Endothelial cell (in vitro differentiated cells): ENCODE results near the gene DLGAP1. TPM values are rescaled to one million over a fixed set of nuclear protein-coding genes. Genes with fewer than 3 reads are reported as not detected.

Experiments used
- DNase-seq: peaks from one replicate; pipeline ENCODE4 v3.0.0; 2021; ENCODE audit warnings: low spot score
- H3K27ac Mint-ChIP-seq: one replicate; pipeline ENCODE4 v1.8.0; 2021; ENCODE audit warnings: mixed read lengths, inconsistent platforms; ENCODE audit not compliant: unreplicated experiment
- H3K27me3 Mint-ChIP-seq: one replicate; pipeline ENCODE4 v1.8.0; 2021; ENCODE audit warnings: mild to moderate bottlenecking, moderate library complexity, mixed read lengths, inconsistent platforms; ENCODE audit not compliant: unreplicated experiment
- H3K36me3 Mint-ChIP-seq: one replicate; pipeline ENCODE4 v1.8.0; 2021; ENCODE audit warnings: mild to moderate bottlenecking, low read depth, mixed read lengths, inconsistent platforms; ENCODE audit not compliant: unreplicated experiment
- H3K4me1 Mint-ChIP-seq: one replicate; pipeline ENCODE4 v1.8.0; 2021; ENCODE audit warnings: mild to moderate bottlenecking, mixed read lengths, inconsistent platforms; ENCODE audit not compliant: unreplicated experiment
- H3K4me3 Mint-ChIP-seq: one replicate; pipeline ENCODE4 v1.8.0; 2021; ENCODE audit warnings: mild to moderate bottlenecking, mixed read lengths, inconsistent platforms; ENCODE audit not compliant: unreplicated experiment
- H3K9me3 Mint-ChIP-seq: one replicate; pipeline ENCODE4 v1.8.0; 2021; ENCODE audit warnings: mixed read lengths, inconsistent platforms; ENCODE audit not compliant: unreplicated experiment
- CTCF ChIP-seq: fragments of 200-600 bp; sonication (generic); IDR thresholded peaks from one replicate; pipeline ENCODE4 v1.5.0; 2021; ENCODE audit warnings: antibody characterized with exemption; ENCODE audit not compliant: unreplicated experiment
- total RNA-seq: library from RNA; stranded (reverse); fragmentation: NEBNext Ultra II Directional; extraction: Animal tissue kit (Norgen Biotek cat#: 25700); gene quantifications from one replicate; pipeline ENCODE4 v1.2.1, GENCODE V29; 2021; ENCODE audit not compliant: unreplicated experiment

The DLGAP1 gene
- total RNA-seq, 1 donor from 2014 or later, result 1.8 TPM

- Mint-ChIP-seq H3K27ac (no peak overlapping the region), H3K4me1 (no peaks in the 10 kb centered on the region), H3K9me3 (no peaks in the 10 kb centered on the region), H3K36me3 (no peaks in the 10 kb centered on the region), H3K4me3 (no peak overlapping the region), H3K27me3 (peaks cover 3% of the 10 kb centered on the region)
- TF ChIP-seq CTCF, result no peak
- no peak for DNase-seq
Observed at GRCh38 chr18:3970929-3971328, 484.2 kb downstream of the DLGAP1 start.

- Mint-ChIP-seq H3K4me1 (no peaks in the 10 kb centered on the region), H3K27me3 (peaks cover 1% of the 10 kb centered on the region), H3K9me3 (no peaks in the 10 kb centered on the region), H3K27ac (no peak overlapping the region), H3K36me3 (no peaks in the 10 kb centered on the region), H3K4me3 (no peak overlapping the region)
- no peak for TF ChIP-seq CTCF
- DNase-seq, result no peak
Observed at GRCh38 chr18:3967359-3968180, 487.5 kb downstream of the DLGAP1 start.

- H3K4me1 Mint-ChIP-seq, result no peaks in the 10 kb centered on the region
- H3K27ac Mint-ChIP-seq, result no peak overlapping the region
- H3K9me3 Mint-ChIP-seq, result no peaks in the 10 kb centered on the region
- no peak overlapping the region for H3K4me3 Mint-ChIP-seq
- peaks cover 1% of the 10 kb centered on the region for H3K27me3 Mint-ChIP-seq
- H3K36me3 Mint-ChIP-seq, result no peaks in the 10 kb centered on the region
- no peak for TF ChIP-seq CTCF
- DNase-seq, result no peak
Observed at GRCh38 chr18:3966642-3967358, 488.3 kb downstream of the DLGAP1 start.

- Mint-ChIP-seq H3K4me3 (no peak overlapping the region), H3K27ac (no peak overlapping the region)
Observed at GRCh38 chr18:3966246-3966641, 488.9 kb downstream of the DLGAP1 start.

More at GRCh38 chr18:3966246-3966641, 488.9 kb downstream of the DLGAP1 start:
- Mint-ChIP-seq H3K27me3 (peaks cover 1% of the 10 kb centered on the region), H3K9me3 (no peaks in the 10 kb centered on the region), H3K36me3 (no peaks in the 10 kb centered on the region), H3K4me1 (no peaks in the 10 kb centered on the region)
- no peak for DNase-seq
- no peak for TF ChIP-seq CTCF
